ENCODE data around the gene AMPD2.

DNA sequence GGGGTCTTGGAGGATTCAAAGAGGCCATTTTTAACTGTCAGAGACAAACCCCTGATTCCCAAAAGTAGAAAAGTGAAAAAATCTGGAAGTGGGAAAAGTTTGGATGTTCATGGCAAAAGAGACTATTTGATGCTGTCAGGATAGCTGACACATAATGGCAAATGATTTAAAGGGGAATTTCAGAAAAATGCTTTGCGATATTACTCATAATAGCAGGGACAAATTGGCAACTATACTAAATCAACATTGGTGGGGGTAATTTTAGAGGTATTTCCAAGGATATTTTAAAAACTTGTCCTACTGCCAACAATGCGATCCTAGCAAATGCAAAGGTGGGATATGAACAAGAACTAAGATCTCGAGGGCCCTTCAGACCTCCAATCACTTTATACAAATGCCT lies 31.0 kb downstream of the AMPD2 start:
- TF ChIP-seq, protein P1, sequence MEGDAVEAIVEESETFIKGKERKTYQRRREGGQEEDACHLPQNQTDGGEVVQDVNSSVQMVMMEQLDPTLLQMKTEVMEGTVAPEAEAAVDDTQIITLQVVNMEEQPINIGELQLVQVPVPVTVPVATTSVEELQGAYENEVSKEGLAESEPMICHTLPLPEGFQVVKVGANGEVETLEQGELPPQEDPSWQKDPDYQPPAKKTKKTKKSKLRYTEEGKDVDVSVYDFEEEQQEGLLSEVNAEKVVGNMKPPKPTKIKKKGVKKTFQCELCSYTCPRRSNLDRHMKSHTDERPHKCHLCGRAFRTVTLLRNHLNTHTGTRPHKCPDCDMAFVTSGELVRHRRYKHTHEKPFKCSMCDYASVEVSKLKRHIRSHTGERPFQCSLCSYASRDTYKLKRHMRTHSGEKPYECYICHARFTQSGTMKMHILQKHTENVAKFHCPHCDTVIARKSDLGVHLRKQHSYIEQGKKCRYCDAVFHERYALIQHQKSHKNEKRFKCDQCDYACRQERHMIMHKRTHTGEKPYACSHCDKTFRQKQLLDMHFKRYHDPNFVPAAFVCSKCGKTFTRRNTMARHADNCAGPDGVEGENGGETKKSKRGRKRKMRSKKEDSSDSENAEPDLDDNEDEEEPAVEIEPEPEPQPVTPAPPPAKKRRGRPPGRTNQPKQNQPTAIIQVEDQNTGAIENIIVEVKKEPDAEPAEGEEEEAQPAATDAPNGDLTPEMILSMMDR (conservative IDR thresholded peaks at IDR 0.05): no peak
- TF ChIP-seq ZFX (IDR thresholded peaks at IDR 0.05): no peak
